NT2/D1 (cell line): ENCODE measurements around the gene APC2.

Experiments used
- SUZ12 ChIP-seq: IDR thresholded peaks from 2 replicates; pipeline ENCODE4 v1.6.1; 2011; ENCODE audit not compliant: insufficient read length, insufficient read depth; ENCODE audit errors: extremely low read depth
- YY1 ChIP-seq: IDR thresholded peaks from 2 replicates; pipeline ENCODE4 v1.6.1; 2011; ENCODE audit not compliant: insufficient read length, insufficient read depth
- ZNF274 ChIP-seq: IDR thresholded peaks from 2 replicates; pipeline ENCODE4 v1.6.1; 2011; ENCODE audit warnings: mild to moderate bottlenecking, low read depth, low read length

- TF ChIP-seq ZNF274 (no peak), SUZ12 (no peak), YY1 (no peak)
Measured at GRCh38 chr19:1450735-1451731, 1.1 kb downstream of the APC2 start.
